Esophagus squamous epithelium (tissue), 4 donors: ENCODE measurements around the gene ZFHX3.

Experiments
- CTCF ChIP-seq, 6 experiments: fragments of 450-650 bp in 4 of 6; fragments of 200-600 bp in 2 of 6; sonication (generic) in 2 of 6; IDR thresholded peaks; one replicate each; pipeline ENCODE4 v1.5.1; 2016 to 2019; ENCODE audit warnings: antibody characterized with exemption in 6 of 6, mild to moderate bottlenecking in 4 of 6, moderate library complexity in 4 of 6
- POLR2A ChIP-seq, 4 donors: fragments of 450-650 bp; IDR thresholded peaks; one replicate each; pipeline ENCODE4 v1.6.1; 2017; ENCODE audit warnings: antibody characterized with exemption in 4 of 4, mild to moderate bottlenecking in 4 of 4, moderate library complexity in 3 of 4

- TF ChIP-seq CTCF (IDR thresholded peaks at IDR 0.05) (no peak), POLR2A (IDR thresholded peaks at IDR 0.05) (no peak)
Observed at GRCh38 chr16:73036074-73036826, 11.7 kb downstream of the ZFHX3 start.
